ENCODE results near the gene DCLK2. TPM values are rescaled to one million over a fixed set of nuclear protein-coding genes. Genes with fewer than 3 reads are reported as not detected.

The DCLK2 gene
- total RNA-seq, 3 donors from 2014 or later (not counting 1 experiment from before 2014, with no cell fraction given), result 0.31 TPM; not detected in 2

DNA sequence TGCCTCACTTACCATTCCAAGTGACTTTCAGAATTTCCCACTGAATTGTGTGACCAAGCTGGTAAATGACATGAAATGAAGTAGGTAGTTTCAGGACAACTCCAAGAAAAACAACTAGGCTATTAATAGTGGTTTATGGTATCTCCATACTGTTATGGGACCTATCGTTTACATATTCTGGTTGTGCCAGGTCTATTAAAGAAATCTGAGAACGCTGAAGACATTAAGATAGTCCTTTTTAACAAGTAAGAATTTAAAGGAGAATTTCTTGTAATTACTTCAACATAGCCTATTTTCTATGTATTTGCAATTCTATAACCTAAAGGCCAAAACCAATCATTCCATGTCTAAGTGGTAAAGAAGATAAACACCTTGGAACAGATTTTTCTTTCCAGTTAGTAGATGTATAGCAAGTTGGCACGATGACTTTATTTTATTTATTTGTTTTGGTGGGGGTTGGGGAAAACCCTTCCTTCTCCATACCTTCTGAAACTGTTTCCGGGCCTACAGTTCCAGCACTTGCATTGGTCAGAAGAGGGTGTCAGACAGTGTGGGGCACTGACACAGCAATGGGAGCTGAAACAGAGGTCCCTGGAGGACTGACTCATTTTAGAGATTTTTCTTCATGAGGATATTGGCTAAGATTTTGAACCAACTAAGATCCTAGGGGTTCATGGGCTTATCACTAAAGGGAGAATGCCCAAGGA is 7.6 kb upstream of the DCLK2 start:
- 94% methylated on average over 2 of the region's 4 CpGs for WGBS (ENCODE audit: insufficient coverage)
- no peak overlapping the region for H3K4me3 ChIP-seq (ENCODE audit: low read length)
- H3K27ac ChIP-seq (ENCODE audit: low read length), result no peak overlapping the region
- H3K27me3 ChIP-seq (ENCODE audit: control insufficient read depth, insufficient read depth, low read length), result no peaks in the 10 kb centered on the region
- no peak for DNase-seq
- H3K4me1 ChIP-seq (ENCODE audit: control insufficient read depth, insufficient read depth, low read length), result no peaks in the 10 kb centered on the region
- no peaks in the 10 kb centered on the region for H3K36me3 ChIP-seq (ENCODE audit: control insufficient read depth, insufficient read depth, low read length)
- TF ChIP-seq, protein P1, sequence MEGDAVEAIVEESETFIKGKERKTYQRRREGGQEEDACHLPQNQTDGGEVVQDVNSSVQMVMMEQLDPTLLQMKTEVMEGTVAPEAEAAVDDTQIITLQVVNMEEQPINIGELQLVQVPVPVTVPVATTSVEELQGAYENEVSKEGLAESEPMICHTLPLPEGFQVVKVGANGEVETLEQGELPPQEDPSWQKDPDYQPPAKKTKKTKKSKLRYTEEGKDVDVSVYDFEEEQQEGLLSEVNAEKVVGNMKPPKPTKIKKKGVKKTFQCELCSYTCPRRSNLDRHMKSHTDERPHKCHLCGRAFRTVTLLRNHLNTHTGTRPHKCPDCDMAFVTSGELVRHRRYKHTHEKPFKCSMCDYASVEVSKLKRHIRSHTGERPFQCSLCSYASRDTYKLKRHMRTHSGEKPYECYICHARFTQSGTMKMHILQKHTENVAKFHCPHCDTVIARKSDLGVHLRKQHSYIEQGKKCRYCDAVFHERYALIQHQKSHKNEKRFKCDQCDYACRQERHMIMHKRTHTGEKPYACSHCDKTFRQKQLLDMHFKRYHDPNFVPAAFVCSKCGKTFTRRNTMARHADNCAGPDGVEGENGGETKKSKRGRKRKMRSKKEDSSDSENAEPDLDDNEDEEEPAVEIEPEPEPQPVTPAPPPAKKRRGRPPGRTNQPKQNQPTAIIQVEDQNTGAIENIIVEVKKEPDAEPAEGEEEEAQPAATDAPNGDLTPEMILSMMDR (IDR thresholded peaks at IDR 0.05), result no peak
- H3K4me3 Mint-ChIP-seq, result no peak overlapping the region
- no peaks in the 10 kb centered on the region for H3K36me3 Mint-ChIP-seq
- H3K27me3 Mint-ChIP-seq (ENCODE audit: low read depth in 2 of 2), result peaks cover 10 to 21% of the 10 kb centered on the region in 2 donors
- H3K27ac Mint-ChIP-seq, result no peak overlapping the region
- no peak for ATAC-seq
- intact Hi-C loops (cut with micrococcal nuclease), result no loop called here
- H3K9me3 Mint-ChIP-seq, result peaks cover 0 to 3% of the 10 kb centered on the region in 2 donors
- H3K4me1 Mint-ChIP-seq, result no peaks in the 10 kb centered on the region
- no peaks in the 10 kb centered on the region for H3K9me3 ChIP-seq (ENCODE audit: control insufficient read depth, insufficient read depth, low read length)

DNA sequence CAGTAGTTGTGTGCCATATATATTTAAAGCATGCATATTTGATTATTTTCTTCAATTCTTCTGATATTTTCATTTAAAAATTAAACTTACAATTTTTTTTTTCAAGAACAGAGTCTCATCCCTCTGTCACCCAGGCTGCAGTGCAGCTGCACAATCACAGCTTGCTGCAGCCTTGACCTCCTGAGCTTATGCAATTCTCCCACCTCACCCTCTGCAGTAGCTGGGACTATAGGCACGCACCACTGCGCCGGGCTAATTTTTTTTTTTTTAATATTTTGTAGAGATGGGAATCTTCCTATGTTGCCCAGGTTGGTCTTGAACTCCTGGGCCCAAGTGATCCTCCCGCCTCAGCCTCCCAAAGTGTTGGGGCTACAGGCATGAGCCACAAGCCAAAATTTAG is 5.8 kb upstream of the DCLK2 start:
- no peaks in the 10 kb centered on the region for H3K36me3 ChIP-seq (ENCODE audit: control insufficient read depth, insufficient read depth, low read length)
- no peaks in the 10 kb centered on the region for H3K4me1 ChIP-seq (ENCODE audit: control insufficient read depth, insufficient read depth, low read length)
- ATAC-seq (no peak), DNase-seq (no peak)
- Mint-ChIP-seq H3K27ac (no peak overlapping the region), H3K4me1 (no peaks in the 10 kb centered on the region), H3K4me3 (no peak overlapping the region), H3K9me3 (peaks cover 2% of the 10 kb centered on the region in 2 donors), H3K27me3 (ENCODE audit: low read depth in 2 of 2) (peaks cover 16 to 36% of the 10 kb centered on the region in 2 donors), H3K36me3 (no peaks in the 10 kb centered on the region)
- H3K4me3 ChIP-seq (ENCODE audit: low read length), result no peak overlapping the region
- TF ChIP-seq, protein P1 (IDR thresholded peaks at IDR 0.05), result no peak
- H3K27me3 ChIP-seq (ENCODE audit: control insufficient read depth, insufficient read depth, low read length), result no peaks in the 10 kb centered on the region
- no peaks in the 10 kb centered on the region for H3K9me3 ChIP-seq (ENCODE audit: control insufficient read depth, insufficient read depth, low read length)
- 98% methylated on average over 4 of the region's 4 CpGs for WGBS (ENCODE audit: insufficient coverage)
- intact Hi-C loops (cut with micrococcal nuclease), result no loop called here
- H3K27ac ChIP-seq (ENCODE audit: low read length), result no peak overlapping the region

DNA sequence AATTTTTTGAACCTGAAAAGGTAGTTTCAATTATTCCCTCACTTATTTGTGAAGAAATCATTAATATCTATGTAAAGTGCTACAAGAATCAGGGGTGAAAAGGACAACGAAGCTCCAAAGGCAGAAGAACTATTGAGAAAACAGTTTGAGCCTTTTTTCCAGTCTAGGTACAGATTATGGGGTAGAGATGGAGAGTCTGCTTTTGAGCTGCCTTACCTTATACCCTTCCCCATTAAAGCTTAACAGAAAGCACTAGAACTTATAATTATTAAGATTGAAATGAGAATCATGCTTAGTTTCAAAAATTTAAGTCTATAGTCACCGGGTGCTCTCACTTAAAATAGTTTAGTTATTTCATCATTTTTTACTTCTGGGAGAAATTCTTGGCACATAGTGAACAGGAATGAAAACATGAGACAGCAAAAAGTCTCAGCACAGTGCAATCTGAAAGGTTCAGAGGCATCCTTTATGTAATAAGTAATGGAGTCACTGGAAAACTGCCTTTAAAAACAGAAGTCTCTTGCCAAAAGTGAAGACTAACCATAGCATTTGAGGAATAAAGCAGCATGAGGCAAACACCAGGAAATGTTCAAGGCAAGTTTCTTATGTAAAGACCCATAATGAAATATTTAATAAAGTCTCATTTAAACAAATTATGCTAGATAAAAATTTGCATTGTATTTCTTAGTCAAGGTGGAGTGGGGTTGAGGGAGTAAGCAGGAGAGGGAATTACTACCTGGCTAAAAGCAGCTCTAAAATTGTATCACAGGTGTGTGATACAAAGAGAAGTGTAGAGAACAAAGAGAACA is 5.1 kb upstream of the DCLK2 start:
- WGBS (ENCODE audit: insufficient coverage), result 100% methylated on average over 1 of the region's 2 CpGs
- ATAC-seq, result no peak

More for the DNA sequence above, 5.1 kb upstream of the DCLK2 start:
- peaks cover 18 to 37% of the 10 kb centered on the region in 2 donors for H3K27me3 Mint-ChIP-seq (ENCODE audit: low read depth in 2 of 2)
- TF ChIP-seq, protein P1 (IDR thresholded peaks at IDR 0.05), result no peak
- Histone ChIP-seq H3K27ac (ENCODE audit: low read length) (no peak overlapping the region), H3K27me3 (ENCODE audit: control insufficient read depth, insufficient read depth, low read length) (no peaks in the 10 kb centered on the region), H3K4me1 (ENCODE audit: control insufficient read depth, insufficient read depth, low read length) (no peaks in the 10 kb centered on the region), H3K9me3 (ENCODE audit: control insufficient read depth, insufficient read depth, low read length) (no peaks in the 10 kb centered on the region), H3K4me3 (ENCODE audit: low read length) (no peak overlapping the region), H3K36me3 (ENCODE audit: control insufficient read depth, insufficient read depth, low read length) (no peaks in the 10 kb centered on the region)
- no peak for DNase-seq
- H3K27ac Mint-ChIP-seq, result no peak overlapping the region
- H3K9me3 Mint-ChIP-seq, result peaks cover 2% of the 10 kb centered on the region in 2 donors
- no peaks in the 10 kb centered on the region for H3K4me1 Mint-ChIP-seq
- intact Hi-C loops (cut with micrococcal nuclease), result no loop called here
- H3K36me3 Mint-ChIP-seq, result no peaks in the 10 kb centered on the region
- H3K4me3 Mint-ChIP-seq, result no peak overlapping the region
